Liver (tissue), 3 donors: ENCODE measurements around the gene DPH5.

ENCODE experiments used
- EGR1 ChIP-seq, 2 donors: IDR thresholded peaks; 2 replicates each; pipeline ENCODE4 v1.6.1; 2016 to 2018; ENCODE audit warnings: antibody characterized with exemption in 2 of 2, low read depth in 2 of 2
- FOXA1 ChIP-seq: IDR thresholded peaks from 2 replicates; pipeline ENCODE4 v1.6.1; 2016; ENCODE audit warnings: antibody characterized with exemption
- GABPA ChIP-seq, 2 donors: IDR thresholded peaks in 1 of 2; conservative IDR thresholded peaks in 1 of 2; 2 replicates each; pipeline ENCODE4 v1.6.1; 2016; ENCODE audit warnings: antibody characterized with exemption in 2 of 2, mild to moderate bottlenecking in 1 of 2, moderate library complexity in 1 of 2
- JUND ChIP-seq, 2 donors: IDR thresholded peaks; 2 replicates each; pipeline ENCODE4 v1.6.1; 2016; ENCODE audit warnings: antibody characterized with exemption in 2 of 2
- SP1 ChIP-seq: IDR thresholded peaks from 2 replicates; pipeline ENCODE4 v1.6.1; 2018; ENCODE audit warnings: antibody characterized with exemption, mild to moderate bottlenecking
- TAF1 ChIP-seq: conservative IDR thresholded peaks from 2 replicates; pipeline ENCODE4 v1.6.1; 2016; ENCODE audit warnings: antibody characterized with exemption, mild to moderate bottlenecking
- YY1 ChIP-seq: IDR thresholded peaks from 2 replicates; pipeline ENCODE4 v1.6.1; 2016; ENCODE audit warnings: antibody characterized with exemption, mild to moderate bottlenecking
- TF ChIP-seq, protein P1 (sequence below): fragments of 150-350 bp; IDR thresholded peaks from 2 replicates; pipeline ENCODE4 v1.5.1; 2017; ENCODE audit warnings: improper control_type of control experiment, low read depth, low read length; ENCODE audit not compliant: missing input control
- TF ChIP-seq, protein P2 (sequence below): IDR thresholded peaks from 2 replicates; pipeline ENCODE4 v1.6.1; 2016; ENCODE audit warnings: antibody characterized with exemption, mild to moderate bottlenecking
- TF ChIP-seq, protein P3 (sequence below): IDR thresholded peaks from 2 replicates; pipeline ENCODE4 v1.6.1; 2016; ENCODE audit warnings: antibody characterized with exemption
- donor health status: healthy.
- donor health status: healthy.

GRCh38 chr1:101026430-101026788 is 825 bp upstream of the DPH5 start:
- TF ChIP-seq, protein P1, sequence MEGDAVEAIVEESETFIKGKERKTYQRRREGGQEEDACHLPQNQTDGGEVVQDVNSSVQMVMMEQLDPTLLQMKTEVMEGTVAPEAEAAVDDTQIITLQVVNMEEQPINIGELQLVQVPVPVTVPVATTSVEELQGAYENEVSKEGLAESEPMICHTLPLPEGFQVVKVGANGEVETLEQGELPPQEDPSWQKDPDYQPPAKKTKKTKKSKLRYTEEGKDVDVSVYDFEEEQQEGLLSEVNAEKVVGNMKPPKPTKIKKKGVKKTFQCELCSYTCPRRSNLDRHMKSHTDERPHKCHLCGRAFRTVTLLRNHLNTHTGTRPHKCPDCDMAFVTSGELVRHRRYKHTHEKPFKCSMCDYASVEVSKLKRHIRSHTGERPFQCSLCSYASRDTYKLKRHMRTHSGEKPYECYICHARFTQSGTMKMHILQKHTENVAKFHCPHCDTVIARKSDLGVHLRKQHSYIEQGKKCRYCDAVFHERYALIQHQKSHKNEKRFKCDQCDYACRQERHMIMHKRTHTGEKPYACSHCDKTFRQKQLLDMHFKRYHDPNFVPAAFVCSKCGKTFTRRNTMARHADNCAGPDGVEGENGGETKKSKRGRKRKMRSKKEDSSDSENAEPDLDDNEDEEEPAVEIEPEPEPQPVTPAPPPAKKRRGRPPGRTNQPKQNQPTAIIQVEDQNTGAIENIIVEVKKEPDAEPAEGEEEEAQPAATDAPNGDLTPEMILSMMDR: no peak
- TF ChIP-seq JUND (IDR thresholded peaks at IDR 0.05) (no peak), FOXA1 (no peak), GABPA (IDR thresholded peaks at IDR 0.05 in 1 of 2, conservative IDR thresholded peaks at IDR 0.05 in 1 of 2) (no peak), EGR1 (IDR thresholded peaks at IDR 0.05; ENCODE audit: low read depth in 2 of 2) (no peak), TAF1 (no peak), YY1 (no peak), SP1 (no peak)
- TF ChIP-seq, protein P2, sequence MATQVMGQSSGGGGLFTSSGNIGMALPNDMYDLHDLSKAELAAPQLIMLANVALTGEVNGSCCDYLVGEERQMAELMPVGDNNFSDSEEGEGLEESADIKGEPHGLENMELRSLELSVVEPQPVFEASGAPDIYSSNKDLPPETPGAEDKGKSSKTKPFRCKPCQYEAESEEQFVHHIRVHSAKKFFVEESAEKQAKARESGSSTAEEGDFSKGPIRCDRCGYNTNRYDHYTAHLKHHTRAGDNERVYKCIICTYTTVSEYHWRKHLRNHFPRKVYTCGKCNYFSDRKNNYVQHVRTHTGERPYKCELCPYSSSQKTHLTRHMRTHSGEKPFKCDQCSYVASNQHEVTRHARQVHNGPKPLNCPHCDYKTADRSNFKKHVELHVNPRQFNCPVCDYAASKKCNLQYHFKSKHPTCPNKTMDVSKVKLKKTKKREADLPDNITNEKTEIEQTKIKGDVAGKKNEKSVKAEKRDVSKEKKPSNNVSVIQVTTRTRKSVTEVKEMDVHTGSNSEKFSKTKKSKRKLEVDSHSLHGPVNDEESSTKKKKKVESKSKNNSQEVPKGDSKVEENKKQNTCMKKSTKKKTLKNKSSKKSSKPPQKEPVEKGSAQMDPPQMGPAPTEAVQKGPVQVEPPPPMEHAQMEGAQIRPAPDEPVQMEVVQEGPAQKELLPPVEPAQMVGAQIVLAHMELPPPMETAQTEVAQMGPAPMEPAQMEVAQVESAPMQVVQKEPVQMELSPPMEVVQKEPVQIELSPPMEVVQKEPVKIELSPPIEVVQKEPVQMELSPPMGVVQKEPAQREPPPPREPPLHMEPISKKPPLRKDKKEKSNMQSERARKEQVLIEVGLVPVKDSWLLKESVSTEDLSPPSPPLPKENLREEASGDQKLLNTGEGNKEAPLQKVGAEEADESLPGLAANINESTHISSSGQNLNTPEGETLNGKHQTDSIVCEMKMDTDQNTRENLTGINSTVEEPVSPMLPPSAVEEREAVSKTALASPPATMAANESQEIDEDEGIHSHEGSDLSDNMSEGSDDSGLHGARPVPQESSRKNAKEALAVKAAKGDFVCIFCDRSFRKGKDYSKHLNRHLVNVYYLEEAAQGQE: no peak
- TF ChIP-seq, protein P3, sequence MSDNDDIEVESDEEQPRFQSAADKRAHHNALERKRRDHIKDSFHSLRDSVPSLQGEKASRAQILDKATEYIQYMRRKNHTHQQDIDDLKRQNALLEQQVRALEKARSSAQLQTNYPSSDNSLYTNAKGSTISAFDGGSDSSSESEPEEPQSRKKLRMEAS: no peak
